ENCODE data around the gene SSTR4. TPM values are rescaled to one million over a fixed set of nuclear protein-coding genes. Genes with fewer than 3 reads are reported as not detected.

SSTR4 gene
- total RNA-seq, 1 donor from 2014 or later = not detected

GRCh38 chr20:23068283-23068682, 33.2 kb downstream of the SSTR4 start:
- Histone ChIP-seq H3K4me1 (no peaks in the 10 kb centered on the region), H3K27me3 (no peaks in the 10 kb centered on the region), H3K27ac (no peak overlapping the region), H3K36me3 (no peaks in the 10 kb centered on the region), H3K9me3 (no peaks in the 10 kb centered on the region), H3K4me3 (no peak overlapping the region)
- DNase-seq (no peak), ATAC-seq (no peak)
- intact Hi-C loops (cut with DNase I) = no loop called here
- no peak for TF ChIP-seq CTCF (IDR thresholded peaks at IDR 0.05)

- intact Hi-C loops (cut with DNase I) = no loop called here
- Histone ChIP-seq H3K4me1 (no peaks in the 10 kb centered on the region), H3K27ac (no peak overlapping the region), H3K4me3 (no peak overlapping the region), H3K36me3 (no peaks in the 10 kb centered on the region), H3K9me3 (no peaks in the 10 kb centered on the region), H3K27me3 (no peaks in the 10 kb centered on the region)
- TF ChIP-seq CTCF (IDR thresholded peaks at IDR 0.05) = no peak
- DNase-seq (no peak), ATAC-seq (no peak)
These were observed 34.0 kb downstream of the SSTR4 start for GRCh38 chr20:23069108-23069507.

- no peaks in the 10 kb centered on the region for H3K36me3 ChIP-seq
- no peak for DNase-seq
- ATAC-seq = no peak
- H3K4me3 ChIP-seq = no peak overlapping the region
- H3K4me1 ChIP-seq = no peaks in the 10 kb centered on the region
- no peaks in the 10 kb centered on the region for H3K9me3 ChIP-seq
- no peak for TF ChIP-seq CTCF (IDR thresholded peaks at IDR 0.05)
- H3K27me3 ChIP-seq = no peaks in the 10 kb centered on the region
- no peak overlapping the region for H3K27ac ChIP-seq
- intact Hi-C loops (cut with DNase I) = no loop called here
These were observed 36.3 kb downstream of the SSTR4 start for GRCh38 chr20:23071398-23071797.

- Histone ChIP-seq H3K9me3 (no peaks in the 10 kb centered on the region), H3K4me3 (no peak overlapping the region), H3K27me3 (no peaks in the 10 kb centered on the region), H3K4me1 (no peaks in the 10 kb centered on the region), H3K27ac (no peak overlapping the region), H3K36me3 (no peaks in the 10 kb centered on the region)
- ATAC-seq (no peak), DNase-seq (no peak)
- no peak for TF ChIP-seq CTCF (IDR thresholded peaks at IDR 0.05)
- intact Hi-C loops (cut with DNase I) = no loop called here
These were observed 36.9 kb downstream of the SSTR4 start for GRCh38 chr20:23071996-23072395.

GRCh38 chr20:23072892-23073586, 37.9 kb downstream of the SSTR4 start:
- H3K27me3 ChIP-seq = no peaks in the 10 kb centered on the region
- intact Hi-C loops (cut with DNase I) = no loop called here
- ATAC-seq (no peak), DNase-seq (no peak)
- H3K27ac ChIP-seq = no peak overlapping the region
- TF ChIP-seq CTCF (IDR thresholded peaks at IDR 0.05) = no peak
- no peaks in the 10 kb centered on the region for H3K9me3 ChIP-seq
- H3K4me3 ChIP-seq = no peak overlapping the region
- no peaks in the 10 kb centered on the region for H3K4me1 ChIP-seq
- H3K36me3 ChIP-seq = no peaks in the 10 kb centered on the region

GRCh38 chr20:23074052-23074451, 38.9 kb downstream of the SSTR4 start:
- H3K4me3 ChIP-seq = no peak overlapping the region
- TF ChIP-seq CTCF (IDR thresholded peaks at IDR 0.05) = no peak
- no peaks in the 10 kb centered on the region for H3K4me1 ChIP-seq
- H3K36me3 ChIP-seq = no peaks in the 10 kb centered on the region
- no peak overlapping the region for H3K27ac ChIP-seq
- DNase-seq = no peak
- intact Hi-C loops (cut with DNase I) = no loop called here
- ATAC-seq = peak; percentile 16
- H3K27me3 ChIP-seq = no peaks in the 10 kb centered on the region
- no peaks in the 10 kb centered on the region for H3K9me3 ChIP-seq

Data from upper lobe of right lung (tissue), 1 donor.